RKO (cell line): ENCODE results near the gene SHMT2.
"Not testable (repeated sequence)": the region's sequence is repeated elsewhere in the genome, so short reads cannot be mapped to it uniquely, and the experiment has no call there.

Experiments used
- DNase-seq: peaks from one replicate; pipeline ENCODE4 v3.0.0-alpha.2; 2016; ENCODE audit warnings: low spot score

The SHMT2 gene

DNA sequence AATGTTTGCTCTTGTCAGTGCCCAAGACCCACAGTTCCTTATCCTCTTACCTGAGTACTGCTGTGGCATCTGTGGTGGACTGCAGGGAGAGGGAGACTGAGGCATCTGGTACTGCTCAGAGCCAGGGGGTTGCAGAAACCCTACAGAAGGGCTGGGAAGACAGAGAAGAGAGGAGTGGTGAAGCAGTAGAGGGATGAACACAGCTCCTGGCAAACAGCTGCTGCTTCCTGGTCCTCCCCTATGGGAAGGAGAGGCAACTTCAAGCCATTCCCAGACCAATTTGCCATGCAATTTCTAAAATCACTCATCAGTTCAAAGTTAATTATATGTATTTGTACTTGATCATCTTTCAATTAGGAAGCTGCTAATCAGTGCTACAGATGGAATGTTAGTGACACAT is 37.2 kb downstream of the SHMT2 start:
- no peak for DNase-seq

DNA sequence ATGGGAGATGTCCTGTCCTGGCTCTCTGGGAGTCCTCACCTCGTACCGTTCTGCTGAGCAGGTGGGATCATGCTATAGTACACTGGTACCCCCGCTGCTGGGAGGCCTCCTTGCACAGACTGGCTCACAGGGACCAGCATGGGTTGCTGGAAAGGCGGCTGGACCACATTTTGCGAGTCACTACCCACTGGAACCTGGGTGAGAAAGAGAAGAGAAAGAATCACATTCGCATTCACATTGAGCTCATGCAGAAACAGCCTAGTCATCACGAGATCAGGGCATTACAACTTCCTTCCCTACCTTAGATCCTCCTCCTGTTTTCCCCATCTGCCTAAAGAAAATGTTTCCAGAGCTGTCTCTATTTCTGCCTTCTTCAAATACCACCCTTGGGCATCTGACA is 38.8 kb downstream of the SHMT2 start:
- DNase-seq, result peak; percentile 73

DNA sequence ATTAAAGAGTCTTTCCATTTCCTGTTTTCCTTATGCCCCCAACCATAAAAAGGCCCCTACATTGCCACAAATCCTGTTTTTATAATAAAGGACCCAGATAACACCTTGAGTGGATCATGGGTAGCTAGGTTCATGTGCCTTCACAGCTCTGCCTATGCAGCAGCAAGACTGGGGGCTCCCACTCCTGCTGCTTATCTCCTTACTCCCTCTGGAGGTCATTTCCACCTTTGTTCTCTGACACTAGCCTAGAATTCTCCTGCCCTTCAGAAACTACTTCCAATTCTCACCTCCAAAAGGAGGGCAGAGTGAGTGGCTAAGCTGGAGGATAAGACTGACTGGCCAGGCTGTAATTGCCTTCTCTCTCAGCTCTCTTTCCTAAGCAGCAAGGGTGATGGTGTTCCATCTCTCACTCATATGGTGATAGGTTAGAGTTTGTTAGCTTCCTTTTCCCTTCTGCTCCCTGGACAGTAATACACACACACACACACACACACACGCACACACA is 41.5 kb downstream of the SHMT2 start:
- DNase-seq, result peak; percentile 21

- DNase-seq, result no peak
These were observed 43.0 kb downstream of the SHMT2 start for GRCh38 chr12:57272337-57273151.

DNA sequence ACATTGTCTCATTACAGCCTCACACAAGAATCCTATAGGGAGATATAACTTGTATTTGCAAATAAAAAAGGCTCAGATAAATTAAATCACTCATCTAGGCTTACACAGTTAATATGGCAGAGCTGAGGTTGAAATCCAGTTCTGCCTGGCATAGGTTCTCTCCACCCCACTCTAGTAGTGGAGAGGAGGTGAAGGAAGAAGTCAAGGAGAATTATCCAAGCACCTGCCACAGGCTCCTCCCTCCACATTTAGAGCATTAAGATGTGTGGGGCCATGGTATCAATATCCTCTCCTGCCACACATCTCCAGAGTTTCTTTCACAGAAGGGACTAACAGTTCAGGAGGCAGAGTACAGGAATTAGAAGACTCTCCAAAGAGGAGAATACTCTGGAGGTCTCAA is 44.0 kb downstream of the SHMT2 start:
- DNase-seq, result no peak

DNA sequence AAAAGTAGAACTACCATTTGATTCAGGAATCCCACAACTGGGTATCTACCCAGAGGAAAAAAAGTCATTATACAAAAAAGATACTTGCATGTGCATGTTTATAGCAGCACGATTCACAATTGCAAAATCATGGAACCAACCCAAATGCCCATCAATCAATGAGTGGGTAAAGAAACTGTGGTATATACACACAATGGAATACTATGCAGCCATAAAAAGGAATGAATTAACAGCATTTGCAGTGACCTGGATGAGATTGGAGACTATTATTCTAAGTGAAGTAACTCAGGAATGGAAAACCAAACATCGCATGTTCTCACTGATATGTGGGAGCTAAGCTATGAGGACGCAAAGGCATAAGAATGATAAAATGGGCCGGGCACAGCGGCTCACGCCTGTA is 46.7 kb downstream of the SHMT2 start:
- DNase-seq, result not testable (repeated sequence)

DNA sequence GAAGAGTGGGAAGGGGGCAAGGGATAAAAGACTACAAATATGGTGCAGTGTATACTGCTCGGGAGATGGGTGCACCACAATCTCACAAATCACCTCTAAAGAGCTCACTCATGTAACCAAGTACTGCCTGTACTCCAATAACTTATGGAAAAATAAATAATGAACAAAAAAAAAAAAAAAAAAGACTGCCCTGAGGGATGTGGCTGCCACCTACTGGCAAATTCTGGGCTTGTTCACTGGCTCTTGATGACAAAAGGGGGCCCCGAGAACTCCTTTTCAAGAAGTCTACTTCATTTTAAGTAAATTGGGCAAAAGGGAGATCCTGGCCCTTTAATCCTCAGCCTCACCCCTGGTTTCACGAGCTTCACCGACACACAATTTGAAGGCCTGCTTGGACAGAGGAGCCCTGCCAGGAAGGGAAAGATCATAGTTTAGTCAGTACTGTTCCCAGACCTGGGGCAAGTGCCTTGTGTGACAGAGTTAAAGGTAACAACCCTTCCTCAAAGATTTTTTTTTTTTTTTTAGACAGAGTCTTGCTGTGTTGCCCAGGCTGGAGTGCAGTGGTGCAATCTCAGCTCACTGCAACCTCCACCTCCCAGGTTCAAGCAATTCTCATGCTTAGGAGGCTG is 47.5 kb downstream of the SHMT2 start:
- DNase-seq, result peak; percentile 60

GRCh38 chr12:57278465-57279381 is 49.2 kb downstream of the SHMT2 start:
- no peak for DNase-seq

- peak; percentile 98 for DNase-seq
These were observed 50.9 kb downstream of the SHMT2 start for GRCh38 chr12:57280211-57281062.

DNA sequence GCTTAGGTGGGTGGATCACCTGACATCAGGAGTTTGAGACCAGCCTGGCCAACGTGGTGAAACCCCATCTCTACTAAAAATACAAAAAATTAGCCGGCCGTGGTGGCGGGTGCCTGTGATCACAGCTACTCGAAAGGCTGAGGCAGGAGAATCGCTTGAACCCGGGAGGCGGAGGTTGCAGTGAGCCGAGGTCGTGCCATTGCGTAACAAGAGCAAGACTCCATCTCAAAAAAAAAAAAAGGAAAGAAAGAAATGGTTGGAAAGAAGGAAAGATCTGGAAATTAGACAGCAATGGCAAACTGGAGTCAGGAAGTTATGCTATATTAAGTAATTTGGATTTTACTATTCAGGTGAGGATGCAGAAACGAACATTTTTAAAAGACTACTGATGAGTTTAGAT is 52.6 kb downstream of the SHMT2 start:
- not testable (repeated sequence) for DNase-seq
